Measurements from ENCODE around the gene SACM1L.
A peak's percentile ranks its signal among the peaks of the same experiment; 100 is the strongest.
"Not testable (repeated sequence)": the region's sequence is repeated elsewhere in the genome, so short reads cannot be mapped to it uniquely, and the experiment has no call there.

Gene SACM1L

GRCh38 chr3:45695166-45695565, 6.0 kb downstream of the SACM1L start:
- DNase-seq = not testable (repeated sequence)

- DNase-seq = no peak
Measured at GRCh38 chr3:45700570-45701073, 11.4 kb downstream of the SACM1L start.

GRCh38 chr3:45701172-45701867, 12.1 kb downstream of the SACM1L start:
- no peak for DNase-seq

GRCh38 chr3:45704301-45704943, 15.2 kb downstream of the SACM1L start:
- no peak for DNase-seq

- DNase-seq = no peak
Measured at GRCh38 chr3:45705839-45706808, 16.9 kb downstream of the SACM1L start.

- DNase-seq = no peak
Measured at GRCh38 chr3:45711931-45712330, 22.7 kb downstream of the SACM1L start.

- no peak for DNase-seq
Measured at GRCh38 chr3:45712434-45713110, 23.4 kb downstream of the SACM1L start.

GRCh38 chr3:45715945-45716344, 26.7 kb downstream of the SACM1L start:
- no peak for DNase-seq

- DNase-seq = no peak
Measured at GRCh38 chr3:45716790-45717336, 27.7 kb downstream of the SACM1L start.

- no peak for DNase-seq
Measured at GRCh38 chr3:45719655-45720487, 30.7 kb downstream of the SACM1L start.

GRCh38 chr3:45724911-45725310, 35.7 kb downstream of the SACM1L start:
- no peak for DNase-seq

GRCh38 chr3:45729614-45730013, 40.4 kb downstream of the SACM1L start:
- no peak for DNase-seq

GRCh38 chr3:45730409-45731154, 41.4 kb downstream of the SACM1L start:
- DNase-seq = peak; percentile 29 to 35

GRCh38 chr3:45736707-45737106, 47.5 kb downstream of the SACM1L start:
- no peak for DNase-seq

- no peak for DNase-seq
Measured at GRCh38 chr3:45737234-45737633, 48.0 kb downstream of the SACM1L start.

- DNase-seq = no peak
Measured at GRCh38 chr3:45739991-45740390, 50.8 kb downstream of the SACM1L start.

GRCh38 chr3:45741247-45741646, 52.1 kb downstream of the SACM1L start:
- no peak for DNase-seq

GRCh38 chr3:45741742-45742460, 52.7 kb downstream of the SACM1L start:
- no peak for DNase-seq

GRCh38 chr3:45742461-45743089, 53.4 kb downstream of the SACM1L start:
- DNase-seq = no peak

Data from NCI-H526 (cell line).